GM12874 (cell line): Measurements from ENCODE around the gene EXT2.

Experiments
- CTCF ChIP-seq: IDR thresholded peaks from 2 replicates; pipeline ENCODE4 v1.5.1; 2011; ENCODE audit warnings: low read depth, mild to moderate bottlenecking, control low read depth, low read length, moderate library complexity; ENCODE audit not compliant: insufficient read depth

Gene EXT2

GRCh38 chr11:44203270-44204043 lies 108.0 kb downstream of the EXT2 start:
- no peak for TF ChIP-seq CTCF

DNA sequence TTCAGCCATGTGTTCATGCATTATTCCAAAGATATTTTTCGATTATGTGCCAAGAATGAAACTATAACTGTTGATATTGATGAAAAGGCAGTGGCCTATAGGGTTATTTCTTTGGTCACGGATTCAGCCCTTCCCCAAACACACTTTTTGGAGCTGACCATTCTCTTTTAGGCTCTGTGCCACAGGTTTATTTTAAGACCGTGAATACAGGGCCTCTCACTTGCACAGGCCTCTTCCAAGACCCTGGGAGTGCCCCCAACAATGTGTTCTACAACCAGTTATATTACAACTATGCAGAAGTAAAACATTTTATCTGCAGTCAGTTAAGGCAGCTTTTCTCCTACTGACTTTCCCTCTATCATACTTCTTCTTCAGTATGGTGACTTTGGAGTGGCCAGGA lies 109.9 kb downstream of the EXT2 start:
- no peak for TF ChIP-seq CTCF

- TF ChIP-seq CTCF = no peak
Observed at GRCh38 chr11:44205836-44206235, 110.4 kb downstream of the EXT2 start.

DNA sequence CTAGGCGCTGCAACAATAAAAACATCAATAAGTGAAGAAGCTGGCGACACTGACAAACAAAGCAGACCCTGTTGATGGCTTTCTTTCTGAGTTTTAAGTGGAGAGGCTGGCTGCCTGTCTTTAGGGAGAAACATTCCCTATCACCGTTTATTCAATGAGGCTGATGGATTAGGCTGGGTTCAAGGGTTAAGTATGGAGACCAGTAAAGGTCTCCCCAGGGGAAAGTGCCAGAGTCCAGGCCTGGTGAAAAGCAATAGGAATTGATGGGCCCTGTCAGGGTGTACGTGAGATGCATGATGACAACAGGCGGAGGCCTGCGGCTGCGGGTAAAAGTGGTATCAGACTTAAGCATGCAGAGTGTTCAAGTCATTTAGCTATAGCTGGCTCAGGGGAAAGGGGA lies 111.8 kb downstream of the EXT2 start:
- no peak for TF ChIP-seq CTCF

DNA sequence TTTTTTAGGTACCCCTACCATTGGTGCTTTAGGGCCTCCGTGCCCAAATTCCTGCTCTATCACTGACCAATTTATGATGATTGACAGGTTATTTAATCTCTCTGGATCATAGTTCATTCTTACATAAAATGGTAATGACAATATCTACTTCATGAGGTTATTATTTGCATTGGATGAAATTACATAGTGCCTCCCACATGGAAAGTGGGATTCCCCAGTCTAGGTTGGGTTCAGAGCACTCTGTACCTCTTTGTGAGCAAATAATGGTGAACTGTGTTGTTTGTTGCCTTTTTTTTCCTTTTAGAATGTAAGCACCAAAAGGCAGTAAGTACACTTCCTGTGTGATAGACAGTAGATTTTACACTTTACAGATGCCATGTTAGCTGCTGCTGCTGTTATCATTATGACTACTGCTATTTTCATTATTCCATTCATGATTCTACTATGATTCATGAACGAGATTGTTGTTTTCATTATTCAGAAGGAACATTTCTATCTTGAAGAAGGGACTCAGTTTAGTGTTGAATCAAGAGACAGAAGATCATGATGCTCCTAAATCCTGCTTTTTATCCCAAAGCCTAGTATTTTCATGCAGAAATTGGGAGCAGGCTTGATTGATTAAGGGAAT lies 113.6 kb downstream of the EXT2 start:
- no peak for TF ChIP-seq CTCF

DNA sequence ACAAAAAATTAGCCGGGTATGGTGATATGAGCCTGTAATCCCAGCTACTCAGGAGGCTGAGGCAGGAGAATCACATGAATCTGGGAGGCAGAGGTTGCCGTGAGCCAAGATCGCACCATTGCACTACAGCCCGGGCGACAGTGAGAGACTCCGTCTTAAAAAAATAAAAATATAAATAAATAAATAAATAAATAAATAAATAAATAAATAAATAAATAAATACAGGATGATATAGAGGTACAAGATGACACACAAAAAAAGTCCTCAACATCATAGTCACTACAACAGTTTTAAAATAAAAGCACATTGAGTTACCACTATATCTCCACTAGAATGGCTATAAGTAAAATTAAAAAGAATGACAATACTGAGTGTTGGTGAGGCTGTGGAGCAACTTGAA lies 116.7 kb downstream of the EXT2 start:
- TF ChIP-seq CTCF = no peak

DNA sequence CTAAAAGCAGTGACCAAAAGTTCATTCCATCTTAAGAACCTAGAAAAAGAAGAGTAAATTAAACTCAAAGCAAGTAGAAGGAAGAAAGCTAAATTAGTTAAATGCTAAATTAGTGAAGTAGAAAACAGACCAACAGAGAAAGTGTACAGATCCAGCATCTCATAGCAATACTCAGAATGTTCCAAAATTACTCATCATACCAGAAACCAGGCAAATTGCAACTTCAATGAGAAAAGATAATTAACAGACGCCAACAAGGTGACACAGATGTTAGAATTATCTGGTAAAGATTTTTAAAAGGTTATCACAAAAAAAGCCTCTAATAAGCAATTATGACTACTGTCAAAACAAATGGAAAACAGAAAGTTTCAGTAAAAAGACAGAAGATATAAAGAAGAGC lies 117.7 kb downstream of the EXT2 start:
- TF ChIP-seq CTCF = no peak
